AG04450 (cell line): Measurements from ENCODE around the gene RASA3. TPM values are rescaled to one million over a fixed set of nuclear protein-coding genes. Genes with fewer than 3 reads are reported as not detected.

Source experiments
- CTCF ChIA-PET: fragments of 300-600, 350-600 bp; formaldehyde crosslinking; extraction: SDS; loops from one replicate; lab custom pipeline; 2022; ENCODE audit warnings: antibody characterized with exemption, inconsistent platforms; lab: Charles Lee
- POLR2A ChIA-PET: fragments of 350-600 bp; formaldehyde crosslinking; extraction: SDS; loops from one replicate; lab custom pipeline; 2021; ENCODE audit warnings: antibody characterized with exemption, inconsistent platforms; lab: Yijun Ruan, JAX
- DNase-seq: peaks from one replicate; pipeline ENCODE4 v3.0.0-alpha.2; 2011; ENCODE audit warnings: low read depth, low spot score
- H3K27ac ChIP-seq: one replicate; pipeline ENCODE4 v1.5.1; 2012; ENCODE audit warnings: low read depth, low read length, control low read depth
- H3K27me3 ChIP-seq: one replicate; pipeline ENCODE4 v1.6.0; 2012; ENCODE audit warnings: low read length; ENCODE audit not compliant: control insufficient read depth, insufficient read depth
- H3K4me3 ChIP-seq: 2 replicates; pipeline ENCODE4 v1.5.1; 2011; ENCODE audit warnings: mild to moderate bottlenecking, low read depth, low read length, control low read depth
- H3K9me3 ChIP-seq: 2 replicates; pipeline ENCODE4 v1.5.1; 2012; ENCODE audit warnings: low read length; ENCODE audit not compliant: control insufficient read depth, insufficient read depth
- polyA plus RNA-seq: library from polyadenylated mRNA; depleted of rRNA; stranded (reverse); fragments of >200 nt; gene quantifications from 2 replicates; pipeline ENCODE4 v1.2.3, GENCODE V29; 2011
- TF ChIP-seq, protein P1 (sequence below): IDR thresholded peaks from 2 replicates; pipeline ENCODE4 v1.5.1; 2011; ENCODE audit warnings: low read depth, low read length, control low read depth, inconsistent platforms

RASA3 gene
- polyA plus RNA-seq, 1 experiment = 25.2 TPM

- TF ChIP-seq, protein P1, sequence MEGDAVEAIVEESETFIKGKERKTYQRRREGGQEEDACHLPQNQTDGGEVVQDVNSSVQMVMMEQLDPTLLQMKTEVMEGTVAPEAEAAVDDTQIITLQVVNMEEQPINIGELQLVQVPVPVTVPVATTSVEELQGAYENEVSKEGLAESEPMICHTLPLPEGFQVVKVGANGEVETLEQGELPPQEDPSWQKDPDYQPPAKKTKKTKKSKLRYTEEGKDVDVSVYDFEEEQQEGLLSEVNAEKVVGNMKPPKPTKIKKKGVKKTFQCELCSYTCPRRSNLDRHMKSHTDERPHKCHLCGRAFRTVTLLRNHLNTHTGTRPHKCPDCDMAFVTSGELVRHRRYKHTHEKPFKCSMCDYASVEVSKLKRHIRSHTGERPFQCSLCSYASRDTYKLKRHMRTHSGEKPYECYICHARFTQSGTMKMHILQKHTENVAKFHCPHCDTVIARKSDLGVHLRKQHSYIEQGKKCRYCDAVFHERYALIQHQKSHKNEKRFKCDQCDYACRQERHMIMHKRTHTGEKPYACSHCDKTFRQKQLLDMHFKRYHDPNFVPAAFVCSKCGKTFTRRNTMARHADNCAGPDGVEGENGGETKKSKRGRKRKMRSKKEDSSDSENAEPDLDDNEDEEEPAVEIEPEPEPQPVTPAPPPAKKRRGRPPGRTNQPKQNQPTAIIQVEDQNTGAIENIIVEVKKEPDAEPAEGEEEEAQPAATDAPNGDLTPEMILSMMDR = no peak
- peaks cover 18% of the 10 kb centered on the region for H3K9me3 ChIP-seq
- POLR2A ChIA-PET = no interaction called here
- CTCF ChIA-PET = no interaction called here
- DNase-seq = no peak
- no peak overlapping the region for H3K4me3 ChIP-seq
- no peak overlapping the region for H3K27ac ChIP-seq
- H3K27me3 ChIP-seq = no peaks in the 10 kb centered on the region
Measured at GRCh38 chr13:114082849-114083645, 49.4 kb downstream of the RASA3 start.

- TF ChIP-seq, protein P1 = no peak
- Histone ChIP-seq H3K4me3 (no peak overlapping the region), H3K27me3 (no peaks in the 10 kb centered on the region), H3K9me3 (peaks cover 10% of the 10 kb centered on the region), H3K27ac (no peak overlapping the region)
- POLR2A ChIA-PET = no interaction called here
- CTCF ChIA-PET = no interaction called here
- no peak for DNase-seq
Measured at GRCh38 chr13:114081761-114082681, 50.4 kb downstream of the RASA3 start.

- TF ChIP-seq, protein P1 = no peak
- H3K4me3 ChIP-seq = no peak overlapping the region
- no peak for DNase-seq
- peaks cover 9% of the 10 kb centered on the region; the same call in 1 of the 2 replicates for H3K9me3 ChIP-seq
- no peaks in the 10 kb centered on the region for H3K27me3 ChIP-seq
- no peak overlapping the region for H3K27ac ChIP-seq
- POLR2A ChIA-PET = no interaction called here
- CTCF ChIA-PET = no interaction called here
Measured at GRCh38 chr13:114080739-114081561, 51.5 kb downstream of the RASA3 start.

GRCh38 chr13:114079601-114080536, 52.6 kb downstream of the RASA3 start:
- CTCF ChIA-PET = no interaction called here
- no peak for DNase-seq
- H3K27ac ChIP-seq = no peak overlapping the region
- no peak overlapping the region for H3K4me3 ChIP-seq
- POLR2A ChIA-PET = no interaction called here
- H3K27me3 ChIP-seq = no peaks in the 10 kb centered on the region
- H3K9me3 ChIP-seq = peaks cover 9% of the 10 kb centered on the region; the same call in 1 of the 2 replicates
- TF ChIP-seq, protein P1 = no peak
